Breast epithelium (tissue), 3 donors: Measurements from ENCODE around the gene HAUS2.

ENCODE experiments used
- POLR2A ChIP-seq: fragments of 450-650 bp; IDR thresholded peaks from one replicate; pipeline ENCODE4 v1.6.1; 2016; ENCODE audit warnings: antibody characterized with exemption, mild to moderate bottlenecking, moderate library complexity
- POLR2AphosphoS5 ChIP-seq, 3 donors: sonication (generic); formaldehyde crosslinking; IDR thresholded peaks; one replicate each; pipeline ENCODE4 v1.6.1; 2017; ENCODE audit warnings: antibody characterized with exemption in 3 of 3
- TF ChIP-seq, protein P1 (sequence below), 3 donors: fragments of 450-650 bp; IDR thresholded peaks; one replicate each; pipeline ENCODE4 v1.5.1; 2016 to 2017; ENCODE audit warnings: antibody characterized with exemption in 3 of 3, mild to moderate bottlenecking in 3 of 3, moderate library complexity in 3 of 3

DNA sequence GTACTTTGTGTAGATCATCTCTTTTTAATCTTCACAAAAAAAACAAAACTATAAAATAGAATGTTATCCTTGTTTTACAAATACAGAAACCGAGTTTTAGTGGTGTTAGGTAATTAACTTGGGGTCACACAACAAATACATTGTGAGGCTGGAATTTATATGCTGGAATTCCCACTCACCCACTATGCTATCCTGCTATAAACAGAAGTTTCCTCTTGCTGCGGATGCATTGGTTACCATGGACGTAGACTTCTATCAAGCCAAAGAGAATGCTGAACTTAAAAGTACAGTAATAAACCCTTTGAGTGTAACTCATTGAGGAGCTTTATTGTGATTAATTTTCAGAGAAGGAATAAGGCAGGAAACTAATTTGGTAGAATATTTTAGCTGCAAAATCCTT, 44.0 kb upstream of the HAUS2 start:
- TF ChIP-seq, protein P1, sequence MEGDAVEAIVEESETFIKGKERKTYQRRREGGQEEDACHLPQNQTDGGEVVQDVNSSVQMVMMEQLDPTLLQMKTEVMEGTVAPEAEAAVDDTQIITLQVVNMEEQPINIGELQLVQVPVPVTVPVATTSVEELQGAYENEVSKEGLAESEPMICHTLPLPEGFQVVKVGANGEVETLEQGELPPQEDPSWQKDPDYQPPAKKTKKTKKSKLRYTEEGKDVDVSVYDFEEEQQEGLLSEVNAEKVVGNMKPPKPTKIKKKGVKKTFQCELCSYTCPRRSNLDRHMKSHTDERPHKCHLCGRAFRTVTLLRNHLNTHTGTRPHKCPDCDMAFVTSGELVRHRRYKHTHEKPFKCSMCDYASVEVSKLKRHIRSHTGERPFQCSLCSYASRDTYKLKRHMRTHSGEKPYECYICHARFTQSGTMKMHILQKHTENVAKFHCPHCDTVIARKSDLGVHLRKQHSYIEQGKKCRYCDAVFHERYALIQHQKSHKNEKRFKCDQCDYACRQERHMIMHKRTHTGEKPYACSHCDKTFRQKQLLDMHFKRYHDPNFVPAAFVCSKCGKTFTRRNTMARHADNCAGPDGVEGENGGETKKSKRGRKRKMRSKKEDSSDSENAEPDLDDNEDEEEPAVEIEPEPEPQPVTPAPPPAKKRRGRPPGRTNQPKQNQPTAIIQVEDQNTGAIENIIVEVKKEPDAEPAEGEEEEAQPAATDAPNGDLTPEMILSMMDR (IDR thresholded peaks at IDR 0.05), result no peak
- no peak for TF ChIP-seq POLR2A
- TF ChIP-seq POLR2AphosphoS5 (IDR thresholded peaks at IDR 0.05), result no peak
